ENCODE measurements around the gene DGKB.

Gene DGKB

GRCh38 chr7:14861456-14861855 lies 41.1 kb downstream of the DGKB start:
- DNase-seq (ENCODE audit: low read depth in 2 of 2, low spot score in 1 of 2) = no peak

- no peak for DNase-seq (ENCODE audit: low read depth in 2 of 2, low spot score in 1 of 2)
Observed at GRCh38 chr7:14859267-14859666, 43.3 kb downstream of the DGKB start.

GRCh38 chr7:14858866-14859265 lies 43.7 kb downstream of the DGKB start:
- DNase-seq (ENCODE audit: low read depth in 2 of 2, low spot score in 1 of 2) = no peak

- DNase-seq (ENCODE audit: low read depth in 2 of 2, low spot score in 1 of 2) = no peak
Observed at GRCh38 chr7:14858410-14858809, 44.1 kb downstream of the DGKB start.

GRCh38 chr7:14855033-14855794 lies 47.3 kb downstream of the DGKB start:
- no peak for DNase-seq (ENCODE audit: low read depth in 2 of 2, low spot score in 1 of 2)

- no peak for DNase-seq (ENCODE audit: low read depth in 2 of 2, low spot score in 1 of 2)
Observed at GRCh38 chr7:14854471-14854870, 48.1 kb downstream of the DGKB start.

GRCh38 chr7:14851610-14852009 lies 50.9 kb downstream of the DGKB start:
- DNase-seq (ENCODE audit: low read depth in 2 of 2, low spot score in 1 of 2) = no peak

GRCh38 chr7:14850039-14850438 lies 52.5 kb downstream of the DGKB start:
- DNase-seq (ENCODE audit: low read depth in 2 of 2, low spot score in 1 of 2) = no peak

- no peak for DNase-seq (ENCODE audit: low read depth in 2 of 2, low spot score in 1 of 2)
Observed at GRCh38 chr7:14846405-14846804, 56.1 kb downstream of the DGKB start.

- no peak for DNase-seq (ENCODE audit: low read depth in 2 of 2, low spot score in 1 of 2)
Observed at GRCh38 chr7:14843755-14844154, 58.8 kb downstream of the DGKB start.

GRCh38 chr7:14842523-14842922 lies 60.0 kb downstream of the DGKB start:
- DNase-seq (ENCODE audit: low read depth in 2 of 2, low spot score in 1 of 2) = no peak

GRCh38 chr7:14841869-14842268 lies 60.7 kb downstream of the DGKB start:
- no peak for DNase-seq (ENCODE audit: low read depth in 2 of 2, low spot score in 1 of 2)

GRCh38 chr7:14841086-14841485 lies 61.5 kb downstream of the DGKB start:
- no peak for DNase-seq (ENCODE audit: low read depth in 2 of 2, low spot score in 1 of 2)

- no peak for DNase-seq (ENCODE audit: low read depth in 2 of 2, low spot score in 1 of 2)
Observed at GRCh38 chr7:14839307-14839706, 63.2 kb downstream of the DGKB start.

GRCh38 chr7:14837216-14837615 lies 65.3 kb downstream of the DGKB start:
- DNase-seq (ENCODE audit: low read depth in 2 of 2, low spot score in 1 of 2) = no peak

- DNase-seq (ENCODE audit: low read depth in 2 of 2, low spot score in 1 of 2) = no peak
Observed at GRCh38 chr7:14836571-14837189, 65.9 kb downstream of the DGKB start.

GRCh38 chr7:14836006-14836405 lies 66.5 kb downstream of the DGKB start:
- no peak for DNase-seq (ENCODE audit: low read depth in 2 of 2, low spot score in 1 of 2)

- no peak for DNase-seq (ENCODE audit: low read depth in 2 of 2, low spot score in 1 of 2)
Observed at GRCh38 chr7:14835384-14835783, 67.2 kb downstream of the DGKB start.

- DNase-seq (ENCODE audit: low read depth in 2 of 2, low spot score in 1 of 2) = no peak
Observed at GRCh38 chr7:14834883-14835282, 67.7 kb downstream of the DGKB start.

GRCh38 chr7:14834456-14834855 lies 68.1 kb downstream of the DGKB start:
- no peak for DNase-seq (ENCODE audit: low read depth in 2 of 2, low spot score in 1 of 2)

GRCh38 chr7:14833707-14834106 lies 68.8 kb downstream of the DGKB start:
- no peak for DNase-seq (ENCODE audit: low read depth in 2 of 2, low spot score in 1 of 2)

- no peak for DNase-seq (ENCODE audit: low read depth in 2 of 2, low spot score in 1 of 2)
Observed at GRCh38 chr7:14828053-14828452, 74.5 kb downstream of the DGKB start.

GRCh38 chr7:14826426-14826825 lies 76.1 kb downstream of the DGKB start:
- no peak for DNase-seq (ENCODE audit: low read depth in 2 of 2, low spot score in 1 of 2)
